HepG2 (cell line): Measurements from ENCODE around the gene RAB34. TPM values are rescaled to one million over a fixed set of nuclear protein-coding genes. Genes with fewer than 3 reads are reported as not detected.

Experiments used
- ATAC-seq: fragments of 200-7000 bp; cut with Tn5 transposase; 3 replicates; pipeline ENCODE4 v1.9.1; 2020; ENCODE audit warnings: mild to moderate bottlenecking, moderate library complexity
- BruUV-seq: library from RNA; stranded (reverse); fragments of 400-500 nt; replicated peaks from 2 replicates; lab custom pipeline; 2021; lab: Mats Ljungman, UMichigan
- CTCF ChIA-PET: fragments of 300-600 bp; formaldehyde crosslinking; extraction: SDS; loops from one replicate; lab custom pipeline; 2021; ENCODE audit warnings: low total read pairs, inconsistent platforms, low intra/inter-chr PET ratio; lab: Yijun Ruan, JAX
- POLR2A ChIA-PET: fragments of 350-600 bp; sonication (Branson Sonifier 250); formaldehyde crosslinking; loops from one replicate; lab custom pipeline; 2020; ENCODE audit warnings: antibody characterized with exemption, inconsistent platforms; lab: Yijun Ruan, JAX
- DNase-seq: peaks from one replicate; pipeline ENCODE4 v3.0.0-alpha.2; 2015; ENCODE audit warnings: low spot score
- FAIRE-seq: peaks from 3 replicates; lab custom pipeline; 2011; peaks lifted over from hg19 to GRCh38; lab: Jason Lieb, UNC
- H2AFZ ChIP-seq: one replicate; pipeline ENCODE4 v1.6.1; 2011; ENCODE audit warnings: low read length, inconsistent platforms
- H3K27ac ChIP-seq: fragments of 300-600 bp; 3 replicates; pipeline ENCODE4 v1.8.0; 2011; ENCODE audit warnings: mixed run types, mild to moderate bottlenecking, mixed read lengths, low read length, inconsistent platforms; ENCODE audit not compliant: insufficient read depth; ENCODE audit errors: extremely low read length
- H3K27me3 ChIP-seq, 2 experiments: fragments of 200-600 bp in 1 of 2; 2 replicates in 1 of 2; 3 replicates in 1 of 2; pipeline versions ENCODE4 v1.6.0 to v1.8.0; 2011; ENCODE audit warnings: low read length in 2 of 2, mild to moderate bottlenecking in 2 of 2, moderate library complexity in 2 of 2, inconsistent platforms in 1 of 2; ENCODE audit not compliant: insufficient read depth in 2 of 2, control insufficient read depth in 1 of 2
- H3K36me3 ChIP-seq, 2 experiments: fragments of 200-600 bp in 1 of 2; replicated peaks in 1 of 2; 2 replicates in 1 of 2; 3 replicates in 1 of 2; pipeline versions ENCODE4 v1.5.1 to v1.8.0; 2011; ENCODE audit warnings: low read length in 2 of 2, inconsistent platforms in 1 of 2; ENCODE audit not compliant: insufficient read depth in 2 of 2, control insufficient read depth in 1 of 2
- H3K4me1 ChIP-seq: 2 replicates; pipeline ENCODE4 v1.5.1; 2012; ENCODE audit warnings: low read length, inconsistent platforms; ENCODE audit not compliant: insufficient read depth
- H3K4me2 ChIP-seq: 2 replicates; pipeline ENCODE4 v1.6.0; 2011; ENCODE audit warnings: low read depth, low read length, inconsistent platforms
- H3K4me3 ChIP-seq, 3 experiments: fragments of 200-600 bp in 1 of 3; sonication (generic), shearing (Covaris generic) in 1 of 3; replicated peaks in 1 of 3; 2 replicates each; pipeline ENCODE4 v1.5.1; 2011 to 2016; ENCODE audit warnings: low read length in 3 of 3, inconsistent platforms in 2 of 3, low read depth in 2 of 3, mild to moderate bottlenecking in 2 of 3, control low read depth in 1 of 3, mixed read lengths in 1 of 3; ENCODE audit not compliant: insufficient read depth in 1 of 3
- H3K79me2 ChIP-seq: one replicate; pipeline ENCODE4 v1.6.1; 2011; ENCODE audit warnings: low read length, inconsistent platforms; ENCODE audit not compliant: insufficient read depth
- H3K9ac ChIP-seq: 2 replicates; pipeline ENCODE4 v1.6.0; 2011; ENCODE audit warnings: mild to moderate bottlenecking, low read depth, low read length, inconsistent platforms; ENCODE audit not compliant: insufficient read depth
- H3K9me3 ChIP-seq: 2 replicates; pipeline ENCODE4 v1.5.1; 2012; ENCODE audit warnings: mild to moderate bottlenecking, low read length
- H4K20me1 ChIP-seq: 2 replicates; pipeline ENCODE4 v1.6.0; 2011; ENCODE audit warnings: inconsistent platforms, mild to moderate bottlenecking, low read length, moderate library complexity; ENCODE audit not compliant: insufficient read depth
- FOXM1 ChIP-seq: sonication (generic); formaldehyde crosslinking; IDR thresholded peaks from 2 replicates; pipeline ENCODE4 v1.5.0; 2020; ENCODE audit warnings: missing genetic modification reagents
- MBNL3 ChIP-seq: fragments of 250-450 bp; sonication (Bioruptor Pico); conservative IDR thresholded peaks from 2 replicates; pipeline ENCODE4 v1.8.0; 2022; ENCODE audit warnings: mild to moderate bottlenecking, inconsistent platforms
- MNT ChIP-seq: fragments of 450-650 bp; IDR thresholded peaks from 2 replicates; pipeline ENCODE4 v1.6.1; 2016
- NBN ChIP-seq: fragments of 450-650 bp; conservative IDR thresholded peaks from 2 replicates; pipeline ENCODE4 v1.6.1; 2017
- NR2F1 ChIP-seq, 2 experiments: fragments of 450-650 bp in 1 of 2; formaldehyde crosslinking in 1 of 2; IDR thresholded peaks; 2 replicates each; pipeline versions ENCODE4 v1.5.0 to v1.6.1; 2016 to 2020; ENCODE audit warnings: mild to moderate bottlenecking in 1 of 2, missing compliant biosample characterization in 1 of 2, missing genetic modification reagents in 1 of 2, moderate library complexity in 1 of 2
- TCF7L2 ChIP-seq: IDR thresholded peaks from 2 replicates; pipeline ENCODE4 v1.6.1; 2011; ENCODE audit warnings: mild to moderate bottlenecking, low read depth, low read length, moderate library complexity
- ZBTB10 ChIP-seq: sonication (generic); formaldehyde crosslinking; IDR thresholded peaks from 2 replicates; pipeline ENCODE4 v1.4.0; 2020; ENCODE audit warnings: missing genetic modification reagents, borderline replicate concordance
- ZNF235 ChIP-seq: sonication (generic); formaldehyde crosslinking; IDR thresholded peaks from 2 replicates; pipeline ENCODE4 v1.8.1; 2023; ENCODE audit warnings: mild to moderate bottlenecking, missing genetic modification reagents, borderline replicate concordance
- ZNF570 ChIP-seq: sonication (generic); formaldehyde crosslinking; IDR thresholded peaks from 2 replicates; pipeline ENCODE4 v1.4.0; 2020; ENCODE audit warnings: mild to moderate bottlenecking, missing genetic modification reagents, borderline replicate concordance
- ZNF629 ChIP-seq: sonication (generic); formaldehyde crosslinking; conservative IDR thresholded peaks from 2 replicates; pipeline ENCODE4 v1.5.0; 2020; ENCODE audit warnings: missing genetic modification reagents
- ZNF772 ChIP-seq: sonication (generic); formaldehyde crosslinking; IDR thresholded peaks from 2 replicates; pipeline ENCODE4 v1.5.0; 2020; ENCODE audit warnings: mild to moderate bottlenecking, missing genetic modification reagents
- ZNF777 ChIP-seq: sonication (generic); formaldehyde crosslinking; IDR thresholded peaks from 2 replicates; pipeline ENCODE4 v1.4.0; 2020; ENCODE audit warnings: missing genetic modification reagents
- WGBS: methylation state at CpG from one replicate; pipeline ENCODE4 v1.1.6; 2017; ENCODE audit warnings: low lambda C conversion rate; 5-methylcytosine and 5-hydroxymethylcytosine counted together
- in situ Hi-C: cut with HindIII; loops from 2 replicates; pipeline ENCODE4 v1.10.0; 2017; ENCODE audit warnings: low pct_unique_long_range_greater_than_20kb; ENCODE audit not compliant: extremely low pct_ligation_motif_present
- intact Hi-C: fragments of 100-400 bp; cut with micrococcal nuclease; formaldehyde crosslinking; loops from one replicate; pipeline ENCODE4 v1.10.0; 2022; ENCODE audit not compliant: unreplicated experiment
- polyA plus RNA-seq, 8 experiments: library from polyadenylated mRNA; depleted of rRNA in 3 of 8; stranded (reverse) in 7 of 8; unstranded in 1 of 8; fragments of >200 nt; fragmentation: Illumina TruSeq in 4 of 8; extraction: Trizol in 4 of 8; gene quantifications; 2 replicates each; pipeline versions ENCODE4 v1.2.1 to v1.2.3, GENCODE V29; 2011 to 2016; ENCODE audit warnings: low read depth in 4 of 8, missing spikeins in 1 of 8, mixed read lengths in 1 of 8; ENCODE audit not compliant: insufficient read depth in 1 of 8
- total RNA-seq, 5 experiments: library from RNA; depleted of rRNA; stranded (reverse); fragments of >200 nt; fragmentation: Illumina TruSeq; extraction: Trizol; gene quantifications; 2 replicates each; pipeline ENCODE4 v1.2.3, GENCODE V29; 2016; ENCODE audit warnings: low read depth in 1 of 5

Gene RAB34
- total and polyA plus RNA-seq, 2 of the 13 experiments (the other 11 are each of a cell fraction or from before 2014, with no cell fraction given), result 0.49 TPM; not detected in 1

- ChIA-PET POLR2A (interaction anchor here (1.1 to 10.8 kb wide), 5 partner anchors 11 to 39 kb away, joined by 3 to 220 read pairs (median 37); partner anchors contain the start of genes PROCA1, RPL23A, SDF2 and SUPT6H), CTCF (no interaction called here)
- H4K20me1 ChIP-seq, result no peaks in the 10 kb centered on the region
- no peaks in the 10 kb centered on the region for H3K9me3 ChIP-seq
- BruUV-seq, result no TSS peak
- no peak for DNase-seq
- no peak for FAIRE-seq
- H3K9ac ChIP-seq, result no peak overlapping the region
- H3K4me1 ChIP-seq, result peaks cover 79% of the 10 kb centered on the region
- H3K79me2 ChIP-seq, result no peaks in the 10 kb centered on the region
- in situ Hi-C loops (no loop called here), intact Hi-C loops (no loop called here)
- H3K4me2 ChIP-seq, result no peak overlapping the region
- H3K27ac ChIP-seq, result peak overlapping the region; percentile 91
- WGBS, result 93% methylated on average over 9 of the region's 10 CpGs
- no peaks in the 10 kb centered on the region for H3K27me3 ChIP-seq
- no peak for ATAC-seq
- TF ChIP-seq ZNF629 (CRISPR knock-in tag) (no peak), MNT (no peak), ZBTB10 (no peak), TCF7L2 (no peak), ZNF570 (CRISPR knock-in tag) (no peak), ZNF235 (CRISPR knock-in tag) (no peak), MBNL3 (CRISPR knock-in tag) (no peak), NBN (no peak), ZNF772 (no peak), ZNF777 (no peak), NR2F1 (CRISPR knock-in tag; IDR thresholded peaks at IDR 0.05) (no peak), FOXM1 (no peak)
- H3K4me3 ChIP-seq, result no peak overlapping the region
- H2AFZ ChIP-seq, result no peak overlapping the region
- peaks cover 32 to 59% of the 10 kb centered on the region in 2 experiments for H3K36me3 ChIP-seq
These were observed 16.7 kb downstream of the RAB34 start for GRCh38 chr17:28700830-28701492.
